ENCODE data around the gene TBC1D9.

DNA sequence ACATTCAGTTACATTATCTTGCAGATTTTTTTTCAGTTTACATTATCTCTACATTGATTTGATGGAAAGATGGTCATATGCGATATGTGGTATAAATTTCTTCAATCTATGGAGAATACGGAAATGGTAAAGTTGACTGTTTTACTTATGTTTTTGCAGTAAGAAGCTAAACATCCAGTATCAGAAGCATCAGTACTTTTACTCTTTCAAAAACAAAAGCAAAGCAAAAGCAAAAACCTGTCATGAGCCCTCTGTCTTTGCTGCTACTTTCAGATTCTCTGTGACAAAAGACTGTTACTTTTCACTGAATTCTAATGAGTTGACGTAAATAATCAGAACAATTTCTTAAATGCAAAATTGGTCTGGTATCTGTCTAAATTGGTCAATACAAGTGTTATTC lies 135.0 kb downstream of the TBC1D9 start:
- TF ChIP-seq, protein P1, sequence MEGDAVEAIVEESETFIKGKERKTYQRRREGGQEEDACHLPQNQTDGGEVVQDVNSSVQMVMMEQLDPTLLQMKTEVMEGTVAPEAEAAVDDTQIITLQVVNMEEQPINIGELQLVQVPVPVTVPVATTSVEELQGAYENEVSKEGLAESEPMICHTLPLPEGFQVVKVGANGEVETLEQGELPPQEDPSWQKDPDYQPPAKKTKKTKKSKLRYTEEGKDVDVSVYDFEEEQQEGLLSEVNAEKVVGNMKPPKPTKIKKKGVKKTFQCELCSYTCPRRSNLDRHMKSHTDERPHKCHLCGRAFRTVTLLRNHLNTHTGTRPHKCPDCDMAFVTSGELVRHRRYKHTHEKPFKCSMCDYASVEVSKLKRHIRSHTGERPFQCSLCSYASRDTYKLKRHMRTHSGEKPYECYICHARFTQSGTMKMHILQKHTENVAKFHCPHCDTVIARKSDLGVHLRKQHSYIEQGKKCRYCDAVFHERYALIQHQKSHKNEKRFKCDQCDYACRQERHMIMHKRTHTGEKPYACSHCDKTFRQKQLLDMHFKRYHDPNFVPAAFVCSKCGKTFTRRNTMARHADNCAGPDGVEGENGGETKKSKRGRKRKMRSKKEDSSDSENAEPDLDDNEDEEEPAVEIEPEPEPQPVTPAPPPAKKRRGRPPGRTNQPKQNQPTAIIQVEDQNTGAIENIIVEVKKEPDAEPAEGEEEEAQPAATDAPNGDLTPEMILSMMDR (conservative IDR thresholded peaks at IDR 0.05; ENCODE audit: low read length) = no peak
- TF ChIP-seq EZH2phosphoT487 (IDR thresholded peaks at IDR 0.05; ENCODE audit: borderline replicate concordance, low read depth, low read length) = no peak
